SU-DHL-6 (cell line): ENCODE data around the gene ARCN1.

Experiments
- H2AFZ ChIP-seq: fragments of 200-600 bp; sonication (generic); 2 replicates; pipeline ENCODE4 v1.6.1; 2014; ENCODE audit warnings: low read depth, mild to moderate bottlenecking, moderate library complexity, mixed read lengths, antibody characterized with exemption, low read length; ENCODE audit not compliant: severe bottlenecking
- H3F3A ChIP-seq: fragments of 200-600 bp; shearing (Covaris generic); 2 replicates; pipeline ENCODE4 v1.6.0; 2016; ENCODE audit warnings: antibody characterized with exemption, mild to moderate bottlenecking; ENCODE audit not compliant: insufficient read depth
- H3K27ac ChIP-seq: fragments of 200-600 bp; sonication (generic); 2 replicates; pipeline ENCODE4 v1.5.1; 2016; ENCODE audit warnings: low read depth, mild to moderate bottlenecking, low read length, moderate library complexity, mixed read lengths
- H3K27me3 ChIP-seq: fragments of 200-600 bp; sonication (generic), shearing (Covaris generic); 2 replicates; pipeline ENCODE4 v1.6.0; 2014; ENCODE audit warnings: mild to moderate bottlenecking, low read length
- H3K36me3 ChIP-seq: fragments of 200-600 bp; sonication (generic); 2 replicates; pipeline ENCODE4 v1.6.1; 2014; ENCODE audit warnings: mild to moderate bottlenecking, low read length, mixed read lengths
- H3K4me2 ChIP-seq: fragments of 300-600, 200-600 bp; shearing (Covaris generic), sonication (generic); 2 replicates; pipeline ENCODE4 v1.6.0; 2014; ENCODE audit warnings: low read length, low read depth, mild to moderate bottlenecking; ENCODE audit not compliant: poor library complexity, severe bottlenecking
- H3K4me3 ChIP-seq: fragments of 200-600 bp; sonication (generic); 2 replicates; pipeline ENCODE4 v1.5.1; 2014; ENCODE audit warnings: antibody characterized with exemption, low read length, mild to moderate bottlenecking, mixed read lengths; ENCODE audit not compliant: insufficient read depth, poor library complexity, severe bottlenecking
- H3K79me2 ChIP-seq: fragments of 200-600 bp; sonication (generic); 2 replicates; pipeline ENCODE4 v1.6.1; 2014; ENCODE audit warnings: mild to moderate bottlenecking, low read length, moderate library complexity; ENCODE audit not compliant: insufficient read depth
- H3K9ac ChIP-seq: fragments of 200-600 bp; sonication (generic); 2 replicates; pipeline ENCODE4 v1.7.0; 2014; ENCODE audit warnings: mild to moderate bottlenecking, low read length
- H3K9me2 ChIP-seq: fragments of 200-600 bp; sonication (generic); replicated peaks from 2 replicates; pipeline ENCODE4 v1.6.1; 2014; ENCODE audit warnings: low read length; ENCODE audit not compliant: insufficient read depth
- H3K9me3 ChIP-seq: fragments of 200-600 bp; sonication (generic); 2 replicates; pipeline ENCODE4 v1.6.1; 2014; ENCODE audit warnings: low read length, mixed read lengths; ENCODE audit not compliant: insufficient read depth
- H4K20me1 ChIP-seq: fragments of 200-600 bp; sonication (generic); 2 replicates; pipeline ENCODE4 v1.6.1; 2014; ENCODE audit warnings: low read depth, mild to moderate bottlenecking, antibody characterized with exemption, low read length, moderate library complexity, mixed read lengths
- EZH2phosphoT487 ChIP-seq: fragments of 200-600 bp; sonication (generic), shearing (Covaris generic); conservative IDR thresholded peaks from 2 replicates; pipeline ENCODE4 v1.6.1; 2018; ENCODE audit warnings: mild to moderate bottlenecking, antibody characterized with exemption, low read length, moderate library complexity, mixed read lengths
- TF ChIP-seq, protein P1 (sequence below): fragments of 200-600 bp; sonication (generic); IDR thresholded peaks from one replicate; pipeline ENCODE4 v1.5.1; 2017; ENCODE audit warnings: antibody characterized with exemption, mild to moderate bottlenecking, low read length, moderate library complexity; ENCODE audit not compliant: insufficient read depth, poor library complexity, severe bottlenecking

The ARCN1 gene

DNA sequence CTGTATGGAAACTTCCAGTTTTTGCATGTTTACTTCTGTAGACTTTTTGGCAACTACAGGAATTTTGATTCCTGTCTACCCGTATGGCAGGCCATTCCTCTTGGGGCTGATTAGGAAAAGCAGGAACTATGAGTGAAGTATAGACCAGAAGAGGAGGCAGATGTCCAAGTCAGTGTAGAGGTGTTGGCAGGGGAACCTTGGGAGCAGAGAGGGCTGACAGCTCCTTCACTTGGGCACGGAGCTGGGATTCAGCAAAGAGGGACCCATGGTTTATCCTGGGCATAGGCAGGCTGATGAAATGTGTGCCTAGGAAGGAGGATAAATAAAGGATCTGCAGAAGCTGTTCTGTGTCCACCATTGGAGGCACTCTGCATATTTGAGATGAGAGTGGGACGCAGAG lies 74.2 kb downstream of the ARCN1 start:
- Histone ChIP-seq H3K9ac (no peak overlapping the region), H3K4me3 (no peak overlapping the region), H3K27me3 (no peaks in the 10 kb centered on the region), H3K9me2 (no peaks in the 10 kb centered on the region), H3K79me2 (no peaks in the 10 kb centered on the region), H4K20me1 (no peaks in the 10 kb centered on the region), H3K9me3 (no peaks in the 10 kb centered on the region), H3K36me3 (no peaks in the 10 kb centered on the region), H2AFZ (no peak overlapping the region), H3F3A (no peaks in the 10 kb centered on the region), H3K4me2 (no peak overlapping the region), H3K27ac (no peak overlapping the region)
- TF ChIP-seq, protein P1, sequence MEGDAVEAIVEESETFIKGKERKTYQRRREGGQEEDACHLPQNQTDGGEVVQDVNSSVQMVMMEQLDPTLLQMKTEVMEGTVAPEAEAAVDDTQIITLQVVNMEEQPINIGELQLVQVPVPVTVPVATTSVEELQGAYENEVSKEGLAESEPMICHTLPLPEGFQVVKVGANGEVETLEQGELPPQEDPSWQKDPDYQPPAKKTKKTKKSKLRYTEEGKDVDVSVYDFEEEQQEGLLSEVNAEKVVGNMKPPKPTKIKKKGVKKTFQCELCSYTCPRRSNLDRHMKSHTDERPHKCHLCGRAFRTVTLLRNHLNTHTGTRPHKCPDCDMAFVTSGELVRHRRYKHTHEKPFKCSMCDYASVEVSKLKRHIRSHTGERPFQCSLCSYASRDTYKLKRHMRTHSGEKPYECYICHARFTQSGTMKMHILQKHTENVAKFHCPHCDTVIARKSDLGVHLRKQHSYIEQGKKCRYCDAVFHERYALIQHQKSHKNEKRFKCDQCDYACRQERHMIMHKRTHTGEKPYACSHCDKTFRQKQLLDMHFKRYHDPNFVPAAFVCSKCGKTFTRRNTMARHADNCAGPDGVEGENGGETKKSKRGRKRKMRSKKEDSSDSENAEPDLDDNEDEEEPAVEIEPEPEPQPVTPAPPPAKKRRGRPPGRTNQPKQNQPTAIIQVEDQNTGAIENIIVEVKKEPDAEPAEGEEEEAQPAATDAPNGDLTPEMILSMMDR: no peak
- TF ChIP-seq EZH2phosphoT487: no peak

DNA sequence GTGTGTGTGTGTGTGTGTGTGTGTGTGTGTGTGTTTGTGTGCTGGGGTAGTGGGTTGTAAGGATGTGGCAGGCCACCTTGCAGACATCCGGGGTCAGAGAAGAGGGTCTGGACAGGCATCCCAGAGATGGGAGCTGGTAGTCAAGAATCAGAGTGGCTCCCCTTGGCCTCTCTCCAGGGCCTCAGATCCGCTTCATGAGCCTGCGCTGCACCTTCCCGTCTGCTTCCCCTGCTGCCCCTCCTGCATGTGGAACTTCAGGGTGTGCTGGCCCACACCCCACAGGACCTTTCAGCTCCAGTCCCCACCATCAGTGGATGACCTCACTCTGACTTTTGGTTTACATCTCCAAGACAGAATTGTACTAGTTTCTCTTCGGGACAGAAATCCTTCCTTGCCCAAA lies 76.1 kb downstream of the ARCN1 start:
- H3K36me3 ChIP-seq: no peaks in the 10 kb centered on the region
- no peaks in the 10 kb centered on the region for H3K9me2 ChIP-seq
- TF ChIP-seq, protein P1: no peak
- no peak for TF ChIP-seq EZH2phosphoT487
- no peaks in the 10 kb centered on the region for H4K20me1 ChIP-seq
- H3F3A ChIP-seq: no peaks in the 10 kb centered on the region
- H2AFZ ChIP-seq: no peak overlapping the region
- no peak overlapping the region for H3K27ac ChIP-seq
- H3K4me3 ChIP-seq: no peak overlapping the region
- no peaks in the 10 kb centered on the region for H3K27me3 ChIP-seq
- no peaks in the 10 kb centered on the region for H3K79me2 ChIP-seq
- no peak overlapping the region for H3K4me2 ChIP-seq
- no peaks in the 10 kb centered on the region for H3K9me3 ChIP-seq
- no peak overlapping the region for H3K9ac ChIP-seq

DNA sequence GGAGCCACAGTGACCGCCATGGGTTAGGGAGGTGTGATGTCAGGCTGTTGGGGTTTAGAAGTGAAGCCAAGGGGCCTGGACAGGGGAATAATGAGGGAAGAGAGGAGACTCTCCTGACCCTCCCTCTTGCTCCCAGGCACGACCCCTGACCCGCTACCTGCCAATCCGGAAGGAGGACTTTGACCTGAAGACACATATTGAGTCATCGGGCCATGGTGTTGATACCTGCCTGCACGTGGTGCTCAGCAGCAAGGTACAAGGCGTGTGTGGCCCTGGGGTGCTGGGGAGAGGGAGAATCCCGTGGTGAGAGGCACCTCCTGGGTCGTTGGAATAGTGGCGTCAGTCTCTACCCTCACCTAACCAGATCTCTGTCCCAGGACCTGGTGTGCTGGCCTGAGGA lies 77.7 kb downstream of the ARCN1 start:
- no peaks in the 10 kb centered on the region for H3K79me2 ChIP-seq
- H3K4me3 ChIP-seq: no peak overlapping the region
- no peaks in the 10 kb centered on the region for H3K9me3 ChIP-seq
- H3K27me3 ChIP-seq: no peaks in the 10 kb centered on the region
- no peaks in the 10 kb centered on the region for H3F3A ChIP-seq
- no peaks in the 10 kb centered on the region for H4K20me1 ChIP-seq
- no peak overlapping the region for H3K4me2 ChIP-seq
- TF ChIP-seq, protein P1: no peak
- TF ChIP-seq EZH2phosphoT487: no peak
- H2AFZ ChIP-seq: no peak overlapping the region
- no peaks in the 10 kb centered on the region for H3K9me2 ChIP-seq
- H3K9ac ChIP-seq: no peak overlapping the region
- H3K36me3 ChIP-seq: no peaks in the 10 kb centered on the region
- no peak overlapping the region for H3K27ac ChIP-seq
